Gastrocnemius medialis (tissue), 4 donors: ENCODE data around the gene SLC39A11. TPM values are rescaled to one million over a fixed set of nuclear protein-coding genes. Genes with fewer than 3 reads are reported as not detected.

Experiments
- ATAC-seq, 2 donors: fragments of 150-250 bp; one replicate each; pipeline ENCODE4 v1.9.1; 2016
- DNase-seq, 2 donors: peaks; one replicate each; pipeline ENCODE4 v3.0.0-alpha.2; 2019
- H3K27ac ChIP-seq, 4 donors: fragments of 200-600 bp; sonication (generic); 1 replicate in 1 of 4; 2 replicates in 3 of 4; pipeline ENCODE4 v1.5.1; 2016 to 2018; ENCODE audit warnings: mild to moderate bottlenecking in 2 of 4, moderate library complexity in 1 of 4
- H3K27me3 ChIP-seq, 3 donors: fragments of 200-600 bp; sonication (generic) in 2 of 3; 1 replicate in 1 of 3; 2 replicates in 2 of 3; pipeline versions ENCODE4 v1.5.1 to v1.6.0; 2016 to 2019; ENCODE audit warnings: mild to moderate bottlenecking in 1 of 3, moderate library complexity in 1 of 3
- H3K36me3 ChIP-seq, 2 donors: fragments of 200-600 bp; sonication (generic) in 1 of 2; one replicate each; pipeline ENCODE4 v1.5.1; 2017 to 2018
- H3K4me1 ChIP-seq, 2 donors: fragments of 200-600 bp; sonication (generic) in 1 of 2; one replicate each; pipeline ENCODE4 v1.5.1; 2016 to 2017; ENCODE audit warnings: mild to moderate bottlenecking in 2 of 2
- H3K4me3 ChIP-seq, 4 donors: fragments of 200-600 bp; sonication (generic) in 3 of 4; 1 replicate in 1 of 4; 2 replicates in 3 of 4; pipeline ENCODE4 v1.5.1; 2016 to 2019; ENCODE audit warnings: mild to moderate bottlenecking in 2 of 4
- H3K9me3 ChIP-seq, 3 donors: fragments of 200-600 bp; sonication (generic) in 2 of 3; 1 replicate in 1 of 3; 2 replicates in 2 of 3; pipeline ENCODE4 v1.5.1; 2016 to 2019
- POLR2A ChIP-seq, 2 donors: fragments of 450-650 bp; IDR thresholded peaks; one replicate each; pipeline ENCODE4 v1.6.1; 2017; ENCODE audit warnings: antibody characterized with exemption in 2 of 2, mild to moderate bottlenecking in 2 of 2, moderate library complexity in 2 of 2
- in situ Hi-C, 4 donors: fragments of 200-750 bp; cut with MboI; loops; one replicate each; pipeline versions ENCODE4 v1.15.0 to v1.8.0; 2017; ENCODE audit warnings: low sequenced_read_pairs in 4 of 4
- intact Hi-C: fragments of 100-400 bp; cut with DNase I; formaldehyde crosslinking; loops from one replicate; pipeline ENCODE4 v1.15.1; 2023; ENCODE audit warnings: low total_unique reads
- total RNA-seq, 4 donors: library from RNA; depleted of rRNA; stranded (reverse); fragments of >200 nt; gene quantifications; one replicate each; pipeline versions ENCODE4 v1.1.0 to v1.2.3, GENCODE V29; 2016
- TF ChIP-seq, protein P1 (sequence below), 5 experiments: fragments of 450-650 bp in 3 of 5; fragments of 200-600 bp in 2 of 5; sonication (generic) in 2 of 5; IDR thresholded peaks in 4 of 5; conservative IDR thresholded peaks in 1 of 5; 1 replicate in 4 of 5; 2 replicates in 1 of 5; pipeline ENCODE4 v1.5.1; 2016 to 2019; ENCODE audit warnings: antibody characterized with exemption in 5 of 5, mild to moderate bottlenecking in 3 of 5, moderate library complexity in 3 of 5

Gene SLC39A11
- total RNA-seq, 4 donors from 2014 or later, result 7.6 to 28.4 (median 10.7) TPM

- no peak overlapping the region for H3K4me3 ChIP-seq
- no peaks in the 10 kb centered on the region for H3K36me3 ChIP-seq
- in situ Hi-C loops, result no loop called here
- H3K27ac ChIP-seq, result no peak overlapping the region
- intact Hi-C loops, result no loop called here
- H3K9me3 ChIP-seq, result no peaks in the 10 kb centered on the region
- no peak for TF ChIP-seq POLR2A (IDR thresholded peaks at IDR 0.05)
- TF ChIP-seq, protein P1, sequence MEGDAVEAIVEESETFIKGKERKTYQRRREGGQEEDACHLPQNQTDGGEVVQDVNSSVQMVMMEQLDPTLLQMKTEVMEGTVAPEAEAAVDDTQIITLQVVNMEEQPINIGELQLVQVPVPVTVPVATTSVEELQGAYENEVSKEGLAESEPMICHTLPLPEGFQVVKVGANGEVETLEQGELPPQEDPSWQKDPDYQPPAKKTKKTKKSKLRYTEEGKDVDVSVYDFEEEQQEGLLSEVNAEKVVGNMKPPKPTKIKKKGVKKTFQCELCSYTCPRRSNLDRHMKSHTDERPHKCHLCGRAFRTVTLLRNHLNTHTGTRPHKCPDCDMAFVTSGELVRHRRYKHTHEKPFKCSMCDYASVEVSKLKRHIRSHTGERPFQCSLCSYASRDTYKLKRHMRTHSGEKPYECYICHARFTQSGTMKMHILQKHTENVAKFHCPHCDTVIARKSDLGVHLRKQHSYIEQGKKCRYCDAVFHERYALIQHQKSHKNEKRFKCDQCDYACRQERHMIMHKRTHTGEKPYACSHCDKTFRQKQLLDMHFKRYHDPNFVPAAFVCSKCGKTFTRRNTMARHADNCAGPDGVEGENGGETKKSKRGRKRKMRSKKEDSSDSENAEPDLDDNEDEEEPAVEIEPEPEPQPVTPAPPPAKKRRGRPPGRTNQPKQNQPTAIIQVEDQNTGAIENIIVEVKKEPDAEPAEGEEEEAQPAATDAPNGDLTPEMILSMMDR (IDR thresholded peaks at IDR 0.05 in 4 of 5, conservative IDR thresholded peaks at IDR 0.05 in 1 of 5), result no peak
- no peaks in the 10 kb centered on the region for H3K27me3 ChIP-seq
- H3K4me1 ChIP-seq, result peaks cover 0 to 3% of the 10 kb centered on the region in 2 donors
- DNase-seq, result no peak
- ATAC-seq, result no peak
Observed at GRCh38 chr17:72846399-72846798, 246.1 kb downstream of the SLC39A11 start.

- in situ Hi-C loops, result no loop called here
- no peaks in the 10 kb centered on the region for H3K36me3 ChIP-seq
- intact Hi-C loops, result no loop called here
Observed at GRCh38 chr17:72843591-72843990, 248.9 kb downstream of the SLC39A11 start.

DNA sequence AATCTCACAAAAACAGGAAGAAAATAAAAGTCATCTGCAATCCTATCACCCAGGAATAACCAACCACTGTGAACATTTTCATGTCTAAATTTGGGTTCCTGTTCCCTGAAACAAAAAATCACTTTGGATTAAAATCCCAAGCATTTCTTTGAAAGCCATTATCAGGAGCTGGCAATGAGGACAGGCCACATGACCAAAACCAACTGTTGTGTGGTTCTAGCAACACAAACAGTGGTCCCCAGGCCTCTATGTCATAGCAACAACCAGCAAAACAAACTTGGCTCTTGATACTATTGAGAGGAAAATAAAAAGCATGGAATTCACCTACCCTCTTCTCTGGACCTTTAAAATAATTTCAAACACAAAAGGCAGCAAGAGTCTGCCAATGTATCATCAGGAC, 252.5 kb downstream of the SLC39A11 start:
- in situ Hi-C loops, result no loop called here
- Histone ChIP-seq H3K9me3 (no peaks in the 10 kb centered on the region), H3K36me3 (no peaks in the 10 kb centered on the region), H3K27me3 (no peaks in the 10 kb centered on the region), H3K4me3 (no peak overlapping the region), H3K27ac (no peak overlapping the region), H3K4me1 (no peaks in the 10 kb centered on the region)
- DNase-seq (no peak), ATAC-seq (no peak)
- intact Hi-C loops, result no loop called here
- no peak for TF ChIP-seq POLR2A (IDR thresholded peaks at IDR 0.05)
- TF ChIP-seq, protein P1 (IDR thresholded peaks at IDR 0.05 in 4 of 5, conservative IDR thresholded peaks at IDR 0.05 in 1 of 5), result no peak

More at GRCh38 chr17:72843591-72843990, 248.9 kb downstream of the SLC39A11 start:
- H3K4me1 ChIP-seq, result no peaks in the 10 kb centered on the region
- no peak for TF ChIP-seq POLR2A (IDR thresholded peaks at IDR 0.05)
- TF ChIP-seq, protein P1 (IDR thresholded peaks at IDR 0.05 in 4 of 5, conservative IDR thresholded peaks at IDR 0.05 in 1 of 5), result no peak
- ATAC-seq, result no peak
- no peak overlapping the region for H3K27ac ChIP-seq
- no peaks in the 10 kb centered on the region for H3K27me3 ChIP-seq
- no peaks in the 10 kb centered on the region for H3K9me3 ChIP-seq
- DNase-seq, result no peak
- no peak overlapping the region for H3K4me3 ChIP-seq

DNA sequence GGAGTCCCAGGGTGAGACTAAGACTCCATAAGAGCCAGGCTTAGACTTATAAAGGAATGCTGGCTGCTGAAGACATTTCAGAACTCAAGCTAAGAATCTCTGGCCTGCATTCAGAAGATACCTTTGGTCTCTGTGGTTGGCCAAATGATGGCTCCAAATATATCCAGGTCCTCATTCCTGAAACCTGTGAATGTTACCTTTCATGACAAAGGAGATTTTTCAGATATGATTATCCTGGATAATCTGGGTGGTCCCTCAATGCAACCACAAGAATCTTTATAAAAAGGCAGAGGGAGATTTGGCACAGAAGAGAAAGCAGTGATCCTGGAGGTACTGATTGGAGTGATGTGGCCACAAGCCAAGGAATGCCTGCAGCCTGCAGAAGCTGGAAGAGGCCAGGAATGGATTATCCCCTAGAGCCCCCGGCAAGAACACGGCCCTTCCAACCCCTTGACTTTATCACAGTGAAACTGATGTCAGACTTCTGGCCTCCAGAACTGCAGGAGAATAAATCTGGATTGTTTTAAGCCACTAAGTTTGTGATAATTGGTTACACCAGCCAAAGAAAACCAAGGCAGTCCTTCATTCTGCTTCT, 253.3 kb downstream of the SLC39A11 start:
- Histone ChIP-seq H3K36me3 (no peaks in the 10 kb centered on the region), H3K9me3 (no peaks in the 10 kb centered on the region), H3K4me1 (no peaks in the 10 kb centered on the region), H3K4me3 (no peak overlapping the region), H3K27ac (no peak overlapping the region), H3K27me3 (no peaks in the 10 kb centered on the region)
- intact Hi-C loops, result no loop called here
- ATAC-seq (no peak), DNase-seq (no peak)
- in situ Hi-C loops, result no loop called here
- TF ChIP-seq POLR2A (IDR thresholded peaks at IDR 0.05), result no peak
- TF ChIP-seq, protein P1 (IDR thresholded peaks at IDR 0.05 in 4 of 5, conservative IDR thresholded peaks at IDR 0.05 in 1 of 5), result no peak

DNA sequence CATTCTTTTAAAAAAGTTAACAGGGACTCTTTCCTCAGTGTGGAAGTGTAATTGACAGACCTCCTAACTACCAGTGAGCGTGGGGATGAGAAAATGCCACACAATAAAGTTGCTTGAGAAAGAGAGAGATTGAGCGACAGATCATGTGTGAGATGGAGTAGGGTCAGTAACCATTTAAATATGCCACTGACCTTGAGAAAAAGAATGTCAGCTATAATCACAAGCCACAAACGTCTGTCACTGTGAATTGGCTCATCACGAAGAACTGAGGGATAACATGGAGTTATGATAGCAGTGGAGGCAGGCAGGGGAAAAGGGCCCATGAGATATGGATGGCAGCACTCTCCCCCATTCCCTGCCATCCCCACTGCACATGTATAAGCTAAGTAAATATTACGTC, 253.9 kb downstream of the SLC39A11 start:
- H3K4me3 ChIP-seq, result no peak overlapping the region
- H3K9me3 ChIP-seq, result no peaks in the 10 kb centered on the region
- no peaks in the 10 kb centered on the region for H3K27me3 ChIP-seq
- intact Hi-C loops (no loop called here), in situ Hi-C loops (no loop called here)
- H3K27ac ChIP-seq, result no peak overlapping the region
- no peak for DNase-seq
- TF ChIP-seq POLR2A (IDR thresholded peaks at IDR 0.05), result no peak
- TF ChIP-seq, protein P1 (IDR thresholded peaks at IDR 0.05 in 4 of 5, conservative IDR thresholded peaks at IDR 0.05 in 1 of 5), result no peak
- no peaks in the 10 kb centered on the region for H3K36me3 ChIP-seq
- H3K4me1 ChIP-seq, result no peaks in the 10 kb centered on the region
- no peak for ATAC-seq
